CD4-positive, alpha-beta T cell treated with Interleukin-10 for 1 hour (primary cell): ENCODE results near the gene AMZ1.
A peak's percentile ranks its signal among the peaks of the same experiment; 100 is the strongest.
"Not testable (repeated sequence)": the region's sequence is repeated elsewhere in the genome, so short reads cannot be mapped to it uniquely, and the experiment has no call there.

Source experiments
- DNase-seq: peaks from one replicate; pipeline ENCODE4 v3.0.0-alpha.2; 2020

AMZ1 gene

GRCh38 chr7:2692543-2692942 lies 4.5 kb downstream of the AMZ1 start:
- DNase-seq = no peak

- DNase-seq = not testable (repeated sequence)
Observed at GRCh38 chr7:2693420-2694121, 5.6 kb downstream of the AMZ1 start.

DNA sequence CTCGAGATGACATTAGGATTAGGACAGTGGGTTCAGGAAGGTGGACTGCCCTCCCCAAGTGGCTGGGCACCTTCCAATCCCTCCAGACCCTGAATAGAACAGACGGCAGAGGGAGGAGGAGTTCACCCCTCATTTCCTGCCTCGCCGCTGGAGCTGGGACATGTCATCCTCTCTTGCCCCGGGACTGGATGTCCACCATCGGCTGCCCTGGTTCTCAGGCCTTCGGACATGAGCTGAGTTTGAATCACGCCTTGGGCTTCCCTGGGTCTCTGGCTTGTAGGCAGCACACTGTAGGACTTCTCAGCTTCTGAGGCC lies 6.1 kb downstream of the AMZ1 start:
- not testable (repeated sequence) for DNase-seq

- DNase-seq = peak; percentile 68
Observed at GRCh38 chr7:2698581-2699288, 10.7 kb downstream of the AMZ1 start.

DNA sequence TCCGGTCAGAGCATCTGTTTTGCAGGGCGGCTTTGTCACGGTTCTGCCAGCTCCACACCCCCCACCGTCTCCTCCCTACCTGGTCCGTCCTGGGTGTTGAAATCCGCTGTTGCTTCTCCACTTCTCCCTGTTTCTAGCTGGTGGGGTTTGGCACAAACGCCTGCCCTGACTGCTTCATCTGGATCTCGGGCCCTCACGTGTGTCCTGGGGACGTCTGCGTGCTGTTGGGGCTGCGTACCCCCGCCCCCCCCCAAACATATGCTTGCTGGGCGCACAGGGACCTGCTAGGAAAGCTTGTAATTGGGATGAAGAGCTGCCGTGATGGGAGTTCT lies 11.3 kb downstream of the AMZ1 start:
- no peak for DNase-seq

DNA sequence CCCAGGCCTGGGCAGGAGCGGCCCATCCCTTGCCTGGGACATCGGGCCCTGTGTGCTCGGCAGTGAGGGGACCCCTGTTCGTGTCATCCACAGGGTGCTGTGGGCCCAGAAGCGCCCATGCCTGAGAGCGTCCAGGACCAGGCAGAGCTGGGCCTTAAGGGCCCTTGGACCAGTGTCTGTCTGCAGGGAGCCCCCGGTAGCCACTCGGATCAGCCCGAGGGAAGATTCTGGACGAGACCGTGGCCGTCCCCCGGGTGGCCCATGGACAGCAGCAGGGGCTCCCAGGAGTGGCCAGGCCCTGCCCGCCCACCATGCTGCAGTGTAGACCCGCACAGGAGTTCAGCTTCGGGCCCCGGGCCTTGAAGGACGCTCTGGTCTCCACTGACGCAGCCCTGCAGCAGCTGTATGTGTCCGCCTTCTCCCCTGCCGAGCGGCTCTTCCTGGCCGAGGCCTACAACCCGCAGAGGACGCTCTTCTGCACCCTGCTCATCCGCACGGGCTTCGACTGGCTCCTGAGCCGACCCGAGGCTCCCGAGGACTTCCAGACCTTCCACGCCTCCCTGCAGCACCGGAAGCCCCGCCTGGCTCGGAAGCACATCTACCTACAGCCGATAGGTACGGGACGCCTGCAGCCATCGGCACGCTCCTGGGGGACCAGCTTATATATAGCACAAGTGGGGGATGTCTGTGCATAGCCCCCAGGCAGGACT lies 12.3 kb downstream of the AMZ1 start:
- DNase-seq = no peak

GRCh38 chr7:2701424-2701823 lies 13.4 kb downstream of the AMZ1 start:
- DNase-seq = no peak

DNA sequence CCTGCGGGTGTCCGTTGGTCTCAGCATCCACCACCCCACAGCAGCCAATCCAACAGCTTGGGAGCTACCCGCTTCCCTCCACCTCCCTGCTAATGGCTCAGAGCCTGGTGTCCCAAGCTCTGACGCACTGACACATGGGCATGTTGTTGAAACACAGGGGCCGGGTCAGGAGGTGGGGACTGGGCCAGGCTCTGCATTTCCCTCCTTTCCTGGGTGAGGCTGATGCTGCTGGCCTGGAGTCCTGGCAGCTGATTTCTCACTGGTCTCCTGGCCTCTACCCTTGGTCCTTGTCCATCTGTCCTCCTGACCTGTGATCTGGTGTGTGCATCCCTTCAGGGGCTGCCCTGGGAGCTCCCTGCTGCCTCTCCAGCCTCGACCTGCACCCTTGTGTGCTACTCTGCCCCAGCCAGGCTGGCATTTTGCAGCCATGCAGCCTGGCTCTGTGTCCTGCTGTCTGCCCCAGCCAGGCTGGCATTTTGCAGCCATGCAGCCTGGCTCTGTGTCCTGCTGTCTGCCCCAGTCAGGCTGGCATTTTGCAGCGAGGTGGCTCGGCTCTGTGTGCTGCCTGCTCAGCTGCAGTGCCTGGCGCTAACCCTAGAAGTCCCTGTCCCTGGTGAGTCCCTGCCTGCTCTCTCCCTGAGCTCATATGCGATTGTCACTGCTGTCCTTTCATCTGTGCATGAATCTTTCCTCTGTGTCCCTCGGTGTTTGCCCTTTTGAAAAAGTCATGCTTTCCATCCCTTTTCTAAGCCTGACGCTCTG lies 14.0 kb downstream of the AMZ1 start:
- DNase-seq = no peak

DNA sequence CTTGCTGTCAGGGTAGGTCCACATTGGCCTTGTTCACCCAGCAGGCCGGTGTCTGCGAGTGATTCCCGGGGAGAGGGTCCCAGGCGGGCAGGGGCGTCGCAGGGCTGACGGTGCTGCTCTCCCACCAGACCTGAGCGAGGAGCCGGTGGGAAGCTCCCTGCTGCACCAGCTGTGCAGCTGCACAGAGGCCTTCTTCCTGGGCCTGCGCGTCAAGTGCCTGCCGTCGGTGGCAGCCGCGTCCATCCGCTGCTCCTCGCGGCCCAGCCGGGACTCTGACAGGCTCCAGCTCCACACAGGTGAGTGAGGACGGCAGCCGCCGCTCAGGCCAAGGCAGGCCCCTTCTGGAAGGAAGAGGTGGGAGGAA lies 14.6 kb downstream of the AMZ1 start:
- no peak for DNase-seq

- no peak for DNase-seq
Observed at GRCh38 chr7:2705371-2706096, 17.5 kb downstream of the AMZ1 start.

GRCh38 chr7:2706685-2707126 lies 18.7 kb downstream of the AMZ1 start:
- DNase-seq = no peak

DNA sequence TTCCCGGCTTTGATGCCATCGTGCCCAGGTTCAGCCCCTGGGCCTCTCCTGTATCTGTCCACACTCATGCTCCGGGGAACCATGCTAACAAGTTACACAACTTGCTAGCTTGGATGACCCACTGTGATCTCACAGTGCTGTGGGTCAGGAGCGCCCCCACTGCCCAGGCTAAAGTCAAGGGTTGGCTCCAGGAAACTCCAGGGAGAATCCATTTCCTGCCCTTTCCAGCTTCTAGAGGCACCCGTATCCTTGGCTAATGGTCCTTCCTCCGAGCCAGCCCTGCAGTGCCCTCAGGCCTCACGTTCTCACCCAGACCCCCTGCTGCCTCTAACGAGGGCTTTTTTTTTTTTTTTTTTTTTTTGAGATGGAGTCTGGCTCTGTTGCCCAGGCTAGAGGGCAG lies 19.5 kb downstream of the AMZ1 start:
- no peak for DNase-seq

DNA sequence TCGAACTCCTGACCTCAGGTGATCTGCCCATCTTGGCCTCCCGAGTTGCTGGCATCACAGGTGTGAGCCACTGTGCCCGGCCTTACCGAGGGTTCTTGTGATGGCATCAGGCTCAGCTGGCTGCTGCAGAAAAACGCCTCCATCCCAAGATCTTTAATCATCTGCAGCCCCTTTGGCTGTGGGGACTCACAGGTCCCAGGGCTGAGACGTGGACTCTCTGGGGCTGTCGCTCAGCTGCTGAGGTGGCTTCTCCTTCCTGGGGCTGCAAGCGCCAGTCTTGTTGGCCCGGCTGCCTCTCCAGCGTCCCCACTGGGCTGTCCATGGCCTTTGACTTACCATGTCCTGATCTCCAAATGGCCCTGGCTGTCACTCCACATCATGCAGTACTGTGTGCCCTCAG lies 20.0 kb downstream of the AMZ1 start:
- no peak for DNase-seq

DNA sequence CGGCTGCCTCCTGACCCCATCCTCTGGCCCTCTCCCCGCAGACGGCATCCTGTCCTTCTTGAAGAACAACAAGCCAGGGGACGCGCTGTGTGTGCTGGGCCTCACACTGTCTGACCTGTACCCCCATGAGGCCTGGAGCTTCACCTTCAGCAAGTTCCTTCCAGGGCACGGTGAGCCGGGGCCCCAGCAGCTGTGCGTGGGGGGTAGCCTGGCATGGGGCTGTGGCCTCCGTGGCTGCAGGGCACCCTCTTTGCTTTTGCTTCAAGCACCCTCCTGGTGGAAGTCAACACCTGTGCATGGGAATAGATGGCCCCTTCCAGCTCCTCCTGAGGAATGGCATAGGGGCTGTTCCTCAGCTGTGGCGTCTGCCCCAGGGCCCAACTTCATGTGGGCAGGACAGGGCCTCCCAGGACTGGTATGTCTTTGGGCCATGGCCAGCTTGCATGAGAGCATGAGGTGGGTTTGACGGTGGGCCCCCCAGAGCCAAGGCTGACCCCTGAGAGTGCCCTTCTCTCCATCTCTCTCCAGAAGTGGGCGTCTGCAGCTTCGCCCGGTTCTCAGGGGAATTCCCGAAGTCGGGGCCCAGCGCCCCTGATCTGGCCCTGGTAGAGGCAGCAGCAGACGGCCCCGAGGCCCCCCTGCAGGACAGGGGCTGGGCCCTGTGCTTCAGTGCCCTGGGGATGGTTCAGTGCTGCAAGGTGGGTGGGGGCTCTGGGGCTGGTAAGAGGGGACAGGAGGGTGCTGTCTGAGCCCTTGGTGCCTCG lies 20.7 kb downstream of the AMZ1 start:
- DNase-seq = no peak

DNA sequence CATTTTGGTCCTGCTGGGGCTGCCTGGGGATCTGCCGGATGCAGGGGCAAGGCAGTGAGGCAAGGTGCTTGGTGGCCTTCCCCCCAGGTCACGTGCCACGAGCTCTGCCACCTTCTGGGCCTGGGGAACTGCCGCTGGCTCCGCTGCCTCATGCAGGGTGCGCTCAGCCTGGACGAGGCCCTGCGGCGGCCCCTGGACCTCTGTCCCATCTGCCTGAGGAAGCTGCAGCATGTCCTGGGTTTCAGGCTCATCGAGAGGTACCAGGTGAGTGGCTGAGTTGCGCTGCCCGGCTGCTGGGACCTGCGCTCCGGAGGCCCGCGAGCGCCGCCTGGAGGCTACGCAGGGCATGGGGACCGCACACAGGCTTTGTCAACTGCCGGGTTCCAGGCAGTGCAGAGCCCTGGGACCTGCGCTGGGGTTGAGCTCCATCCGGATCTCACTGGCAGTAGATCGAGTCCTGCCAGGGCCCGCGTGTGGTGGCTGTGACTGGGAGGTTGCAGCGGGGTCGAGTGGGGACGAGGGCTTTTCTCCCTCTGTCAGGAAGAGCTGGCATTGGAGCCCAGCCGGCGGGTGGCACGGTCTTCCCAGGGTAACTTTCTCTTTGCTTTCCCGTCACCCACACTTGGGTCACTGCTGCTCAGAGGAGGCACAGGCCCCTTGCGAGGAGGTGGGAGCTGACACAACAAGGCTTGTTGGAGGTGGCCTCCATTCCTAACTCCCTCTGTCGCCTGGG lies 21.7 kb downstream of the AMZ1 start:
- DNase-seq = peak; percentile 79

- DNase-seq = peak; percentile 74
Observed at GRCh38 chr7:2710286-2710655, 22.3 kb downstream of the AMZ1 start.

GRCh38 chr7:2710901-2711551 lies 23.0 kb downstream of the AMZ1 start:
- DNase-seq = peak; percentile 60

- no peak for DNase-seq
Observed at GRCh38 chr7:2711895-2712675, 24.1 kb downstream of the AMZ1 start.

- DNase-seq = no peak
Observed at GRCh38 chr7:2713370-2713769, 25.4 kb downstream of the AMZ1 start.

DNA sequence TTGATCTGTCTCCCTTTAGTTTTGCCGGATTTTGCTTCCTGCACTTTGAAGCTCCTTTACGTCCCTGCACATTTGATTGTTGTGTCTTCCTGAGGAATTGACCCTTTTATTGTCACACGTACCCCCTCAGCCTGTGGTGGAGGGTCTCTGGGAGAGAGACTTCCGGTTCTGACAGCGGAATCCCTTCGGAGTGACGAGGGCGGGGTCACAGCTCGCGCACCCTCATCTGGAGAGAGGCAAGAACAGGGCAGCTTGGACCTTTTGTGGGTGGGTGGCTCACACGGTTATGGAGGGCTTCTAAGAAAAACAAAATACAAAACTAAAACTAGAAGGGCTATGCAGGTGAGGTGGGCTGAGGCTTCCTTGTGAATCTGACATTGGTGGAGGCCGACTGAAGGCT lies 26.0 kb downstream of the AMZ1 start:
- DNase-seq = no peak
